Lower lobe of right lung (tissue), 2 donors: ENCODE data around the gene CHMP1A. TPM values are rescaled to one million over a fixed set of nuclear protein-coding genes. Genes with fewer than 3 reads are reported as not detected.
A peak's percentile ranks its signal among the peaks of the same experiment; 100 is the strongest.

Experiments used
- ATAC-seq, 2 donors: fragments of 200-7000 bp; cut with Tn5 transposase; one replicate each; pipeline ENCODE4 v1.9.1; 2020 to 2022; ENCODE audit warnings: mild to moderate bottlenecking in 2 of 2, moderate library complexity in 2 of 2
- DNase-seq: peaks from one replicate; pipeline ENCODE4 v3.0.0-alpha.2; 2020
- H3K27ac ChIP-seq: fragments of 200-600 bp; one replicate; pipeline ENCODE4 v1.8.0; 2022
- H3K27me3 ChIP-seq: fragments of 200-600 bp; one replicate; pipeline ENCODE4 v1.8.0; 2022; ENCODE audit warnings: low read depth
- H3K36me3 ChIP-seq: fragments of 200-600 bp; one replicate; pipeline ENCODE4 v1.8.0; 2022; ENCODE audit warnings: mild to moderate bottlenecking
- H3K4me1 ChIP-seq: fragments of 200-600 bp; one replicate; pipeline ENCODE4 v1.8.0; 2022
- H3K4me3 ChIP-seq: fragments of 200-600 bp; one replicate; pipeline ENCODE4 v1.8.0; 2022; ENCODE audit warnings: mild to moderate bottlenecking
- H3K9me3 ChIP-seq: fragments of 200-600 bp; one replicate; pipeline ENCODE4 v1.8.0; 2022
- CTCF ChIP-seq: fragments of 200-600 bp; IDR thresholded peaks from one replicate; pipeline ENCODE4 v1.8.0; 2022; ENCODE audit warnings: antibody characterized with exemption, mild to moderate bottlenecking
- intact Hi-C: fragments of 100-400 bp; cut with DNase I; formaldehyde crosslinking; loops from one replicate; pipeline ENCODE4 v1.11.0; 2022
- total RNA-seq: library from RNA; stranded (reverse); fragmentation: NEBNext Ultra II Directional; extraction: Animal tissue kit (Norgen Biotek cat#: 25700); gene quantifications from one replicate; pipeline ENCODE4 v1.2.1, GENCODE V29; 2021
- donor health status: DM: no; HTN: yes; CAD: no; lungs with severe emphysema.

CHMP1A gene
- total RNA-seq, 1 donor from 2014 or later, result 70.4 TPM

- Histone ChIP-seq H3K27ac (no peak overlapping the region), H3K4me1 (peaks cover 12% of the 10 kb centered on the region), H3K27me3 (no peaks in the 10 kb centered on the region), H3K9me3 (no peaks in the 10 kb centered on the region), H3K4me3 (no peak overlapping the region), H3K36me3 (no peaks in the 10 kb centered on the region)
- intact Hi-C loops, result no loop called here
- peak in 1 of 2 donors; percentile 4 for ATAC-seq
- DNase-seq, result no peak
- no peak for TF ChIP-seq CTCF
Measured at GRCh38 chr16:89605186-89605970, 52.1 kb downstream of the CHMP1A start.

GRCh38 chr16:89604764-89605163 is 52.7 kb downstream of the CHMP1A start:
- TF ChIP-seq CTCF, result no peak
- H3K9me3 ChIP-seq, result no peaks in the 10 kb centered on the region
- no peak for ATAC-seq
- H3K27ac ChIP-seq, result no peak overlapping the region
- intact Hi-C loops, result no loop called here
- H3K4me1 ChIP-seq, result peaks cover 12% of the 10 kb centered on the region
- DNase-seq, result no peak
- H3K4me3 ChIP-seq, result no peak overlapping the region
- H3K36me3 ChIP-seq, result no peaks in the 10 kb centered on the region
- H3K27me3 ChIP-seq, result no peaks in the 10 kb centered on the region

GRCh38 chr16:89602952-89603590 is 54.4 kb downstream of the CHMP1A start:
- Histone ChIP-seq H3K27ac (no peak overlapping the region), H3K27me3 (no peaks in the 10 kb centered on the region), H3K36me3 (no peaks in the 10 kb centered on the region), H3K4me1 (peaks cover 12% of the 10 kb centered on the region), H3K4me3 (no peak overlapping the region), H3K9me3 (no peaks in the 10 kb centered on the region)
- peak in 1 of 2 donors; percentile 10 for ATAC-seq
- intact Hi-C loops, result no loop called here
- TF ChIP-seq CTCF, result no peak
- DNase-seq, result no peak

GRCh38 chr16:89602273-89602951 is 55.1 kb downstream of the CHMP1A start:
- Histone ChIP-seq H3K4me3 (no peak overlapping the region), H3K27me3 (no peaks in the 10 kb centered on the region), H3K27ac (no peak overlapping the region), H3K9me3 (no peaks in the 10 kb centered on the region), H3K4me1 (peaks cover 12% of the 10 kb centered on the region), H3K36me3 (no peaks in the 10 kb centered on the region)
- DNase-seq (no peak), ATAC-seq (peak; percentile 37 to 72)
- TF ChIP-seq CTCF, result no peak
- intact Hi-C loops, result no loop called here

GRCh38 chr16:89601906-89602272 is 55.6 kb downstream of the CHMP1A start:
- TF ChIP-seq CTCF, result no peak
- Histone ChIP-seq H3K27me3 (no peaks in the 10 kb centered on the region), H3K27ac (no peak overlapping the region), H3K4me3 (no peak overlapping the region), H3K4me1 (peaks cover 12% of the 10 kb centered on the region), H3K9me3 (no peaks in the 10 kb centered on the region), H3K36me3 (no peaks in the 10 kb centered on the region)
- intact Hi-C loops, result no loop called here
- DNase-seq, result no peak
- no peak for ATAC-seq
